D721Med (cell line): Measurements from ENCODE around the gene DGKI.

ENCODE experiments used
- DNase-seq: peaks from one replicate; pipeline ENCODE4 v3.0.0; 2011; ENCODE audit warnings: low spot score; ENCODE audit not compliant: insufficient read length
- FAIRE-seq: peaks from 2 replicates; lab custom pipeline; 2011; peaks lifted over from hg19 to GRCh38; lab: Jason Lieb, UNC
- CTCF ChIP-seq: IDR thresholded peaks from 2 replicates; pipeline ENCODE4 v1.5.1; 2012; ENCODE audit warnings: mild to moderate bottlenecking, control low read depth; ENCODE audit not compliant: insufficient read depth; ENCODE audit errors: missing control alignments

Gene DGKI

DNA sequence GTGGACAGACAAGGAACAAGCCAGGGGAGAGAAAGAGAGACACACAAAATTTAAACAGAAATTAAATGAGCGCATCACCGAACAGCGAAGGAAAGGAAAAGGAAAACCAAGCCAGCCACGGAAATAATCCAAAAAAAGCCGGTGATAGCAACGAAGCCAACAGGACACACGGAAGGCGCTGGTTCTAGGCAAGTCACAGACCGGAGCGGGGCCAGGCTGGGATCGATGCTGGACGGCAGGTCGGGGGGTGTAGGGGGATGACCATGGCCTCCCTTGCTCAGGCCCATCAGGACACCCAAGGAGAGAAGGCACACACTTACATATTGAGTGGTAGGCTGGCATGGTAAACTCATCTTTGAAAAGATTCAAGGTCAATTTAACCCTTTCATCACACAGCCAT is 300.8 kb downstream of the DGKI start:
- TF ChIP-seq CTCF = no peak
- FAIRE-seq (no peak), DNase-seq (no peak)

- DNase-seq (no peak), FAIRE-seq (no peak)
- TF ChIP-seq CTCF = no peak
Measured at GRCh38 chr7:137545059-137545716, 301.6 kb downstream of the DGKI start.

- FAIRE-seq = no peak
- DNase-seq = no peak
- no peak for TF ChIP-seq CTCF
Measured at GRCh38 chr7:137544453-137545058, 302.2 kb downstream of the DGKI start.

DNA sequence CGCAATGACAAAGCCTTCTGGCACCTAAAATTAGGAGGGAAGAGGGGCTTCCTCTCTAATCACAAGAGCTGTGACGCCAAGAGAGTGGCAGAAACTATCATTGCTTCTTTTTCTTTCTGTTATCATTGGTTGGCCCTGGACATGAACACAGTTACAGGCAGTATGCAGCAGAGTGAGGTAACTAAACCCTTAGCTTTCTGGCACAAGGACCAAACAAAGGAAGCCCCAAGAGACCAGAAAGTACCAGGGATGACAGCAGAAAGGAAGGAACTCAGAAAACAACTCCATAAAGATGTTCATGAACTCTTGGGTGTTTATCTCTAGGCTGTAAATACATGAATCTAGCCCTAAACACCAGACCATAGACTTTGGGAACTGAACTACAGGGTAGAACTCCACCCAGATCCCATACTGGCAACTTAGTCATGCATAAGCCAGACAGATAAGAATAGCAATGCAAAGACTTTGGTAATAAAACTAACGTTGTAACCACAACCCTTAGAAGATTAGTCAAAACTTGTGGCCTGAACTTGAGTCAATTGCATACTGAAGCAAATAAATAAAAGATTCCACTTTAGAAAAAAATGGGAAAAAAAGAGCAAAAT is 307.6 kb downstream of the DGKI start:
- DNase-seq = no peak
- no peak for TF ChIP-seq CTCF
- FAIRE-seq = no peak

- DNase-seq (no peak), FAIRE-seq (no peak)
- no peak for TF ChIP-seq CTCF
Measured at GRCh38 chr7:137538361-137538762, 308.4 kb downstream of the DGKI start.

DNA sequence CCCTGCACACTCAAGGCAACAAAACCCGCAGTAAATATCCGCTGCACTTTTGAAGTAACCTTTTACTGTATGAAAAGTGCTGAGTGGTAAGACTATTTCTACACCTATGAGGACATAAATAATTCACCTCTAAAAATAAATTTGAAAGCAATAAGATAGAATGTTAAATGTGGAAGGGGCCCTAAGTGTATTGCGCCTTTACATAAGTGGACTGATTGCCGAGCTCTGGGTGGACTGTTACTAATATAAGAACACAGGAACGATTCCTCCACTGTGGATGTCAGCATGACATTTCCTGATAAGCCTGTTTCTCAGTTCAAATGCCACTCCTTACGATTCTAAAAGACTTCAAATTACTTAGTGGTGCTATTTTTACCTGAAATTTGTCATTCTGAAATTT is 311.2 kb downstream of the DGKI start:
- TF ChIP-seq CTCF = no peak
- no peak for DNase-seq
- FAIRE-seq = no peak

DNA sequence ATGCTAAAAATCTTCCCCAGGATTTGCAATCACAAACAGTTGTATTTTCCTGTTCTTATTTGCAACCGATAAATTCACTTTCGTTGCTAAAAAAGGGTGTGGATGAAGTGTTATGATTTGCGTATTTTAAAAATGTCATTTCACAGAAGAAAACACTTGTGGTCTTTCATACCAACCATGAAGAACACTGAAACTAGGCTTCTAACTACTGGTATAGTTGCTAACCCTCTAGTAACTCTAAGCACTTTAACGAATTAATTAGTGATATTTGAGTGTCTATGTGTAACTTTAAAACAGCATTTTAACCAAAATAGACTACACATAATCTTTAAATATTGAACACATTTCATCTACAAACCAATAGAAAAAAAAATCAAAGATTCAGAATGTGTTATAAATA is 315.1 kb downstream of the DGKI start:
- FAIRE-seq (peak; percentile 11), DNase-seq (no peak)
- no peak for TF ChIP-seq CTCF
